ENCODE results near the gene DNAH8. TPM values are rescaled to one million over a fixed set of nuclear protein-coding genes. Genes with fewer than 3 reads are reported as not detected.

Gene DNAH8
- polyA plus RNA-seq, 3 donors: not detected

GRCh38 chr6:38857815-38858214 lies 142.7 kb downstream of the DNAH8 start:
- Mint-ChIP-seq H3K27me3 (ENCODE audit: low read depth in 3 of 3) (peaks cover 0 to 5% (median 2%) of the 10 kb centered on the region in 3 donors), H3K27ac (no peak overlapping the region), H3K4me1 (no peaks in the 10 kb centered on the region), H3K36me3 (no peaks in the 10 kb centered on the region), H3K9me3 (no peaks in the 10 kb centered on the region), H3K4me3 (no peak overlapping the region)
- H3K9ac ChIP-seq (ENCODE audit: insufficient read depth, low read length, poor library complexity, severe bottlenecking): no peak overlapping the region
- H2AFZ ChIP-seq (ENCODE audit: insufficient read depth, low read depth, low read length, poor library complexity, severe bottlenecking): no peak overlapping the region
- H3K4me2 ChIP-seq (replicated peaks; ENCODE audit: extremely low read depth, low read length, poor library complexity, severe bottlenecking): no peak overlapping the region
- 95% methylated on average over 4 of the region's 5 CpGs for WGBS (ENCODE audit: insufficient coverage)
- H3K4me1 ChIP-seq (ENCODE audit: control insufficient read depth in 1 of 2, insufficient read depth in 2 of 2, low read length in 2 of 2): no peaks in the 10 kb centered on the region
- no peaks in the 10 kb centered on the region for H4K20me1 ChIP-seq (ENCODE audit: insufficient read depth, low read length)
- no peaks in the 10 kb centered on the region for H3K79me2 ChIP-seq (ENCODE audit: insufficient read depth, low read length)
- peaks cover 3 to 4% of the 10 kb centered on the region in 2 donors for H3K27me3 ChIP-seq (ENCODE audit: control insufficient read depth in 2 of 2, insufficient read depth in 2 of 2, low read length in 2 of 2)
- no peak for TF ChIP-seq CTCF (IDR thresholded peaks at IDR 0.05)
- no peak overlapping the region for H3K27ac ChIP-seq (ENCODE audit: low read depth in 1 of 2, low read length in 2 of 2)
- no peak for DNase-seq
- intact Hi-C loops (cut with micrococcal nuclease): no loop called here
- no peaks in the 10 kb centered on the region for H3K36me3 ChIP-seq (replicated peaks in 1 of 2; ENCODE audit: control insufficient read depth in 1 of 2, insufficient read depth in 2 of 2, low read length in 2 of 2)
- H3K4me3 ChIP-seq (replicated peaks in 1 of 3; ENCODE audit: low read depth in 2 of 3, low read length in 3 of 3): no peak overlapping the region
- no peaks in the 10 kb centered on the region for H3K9me3 ChIP-seq (replicated peaks in 1 of 2; ENCODE audit: control insufficient read depth in 1 of 2, insufficient read depth in 1 of 2, low read length in 2 of 2)

GRCh38 chr6:38860041-38860440 lies 144.9 kb downstream of the DNAH8 start:
- H3K4me1 ChIP-seq (ENCODE audit: control insufficient read depth in 1 of 2, insufficient read depth in 2 of 2, low read length in 2 of 2): no peaks in the 10 kb centered on the region
- H3K4me3 Mint-ChIP-seq: no peak overlapping the region
- no peaks in the 10 kb centered on the region for H4K20me1 ChIP-seq (ENCODE audit: insufficient read depth, low read length)
- H3K4me3 ChIP-seq (replicated peaks in 1 of 3; ENCODE audit: low read depth in 2 of 3, low read length in 3 of 3): no peak overlapping the region
- peaks cover 3 to 4% of the 10 kb centered on the region in 2 donors for H3K27me3 ChIP-seq (ENCODE audit: control insufficient read depth in 2 of 2, insufficient read depth in 2 of 2, low read length in 2 of 2)
- no peak overlapping the region for H3K27ac Mint-ChIP-seq
- H3K36me3 ChIP-seq (replicated peaks in 1 of 2; ENCODE audit: control insufficient read depth in 1 of 2, insufficient read depth in 2 of 2, low read length in 2 of 2): no peaks in the 10 kb centered on the region
- intact Hi-C loops (cut with micrococcal nuclease): no loop called here
- no peak for TF ChIP-seq CTCF (IDR thresholded peaks at IDR 0.05)
- H3K9ac ChIP-seq (ENCODE audit: insufficient read depth, low read length, poor library complexity, severe bottlenecking): no peak overlapping the region
- H3K9me3 Mint-ChIP-seq: no peaks in the 10 kb centered on the region
- no peak overlapping the region for H3K27ac ChIP-seq (ENCODE audit: low read depth in 1 of 2, low read length in 2 of 2)
- peaks cover 0 to 5% (median 2%) of the 10 kb centered on the region in 3 donors for H3K27me3 Mint-ChIP-seq (ENCODE audit: low read depth in 3 of 3)
- no peak overlapping the region for H2AFZ ChIP-seq (ENCODE audit: insufficient read depth, low read depth, low read length, poor library complexity, severe bottlenecking)
- H3K36me3 Mint-ChIP-seq: no peaks in the 10 kb centered on the region
- no CpG with 5 or more reads among the region's 2 CpGs for WGBS (ENCODE audit: insufficient coverage)
- no peaks in the 10 kb centered on the region for H3K79me2 ChIP-seq (ENCODE audit: insufficient read depth, low read length)
- no peak for DNase-seq
- H3K4me2 ChIP-seq (replicated peaks; ENCODE audit: extremely low read depth, low read length, poor library complexity, severe bottlenecking): no peak overlapping the region
- H3K9me3 ChIP-seq (replicated peaks in 1 of 2; ENCODE audit: control insufficient read depth in 1 of 2, insufficient read depth in 1 of 2, low read length in 2 of 2): no peaks in the 10 kb centered on the region
- H3K4me1 Mint-ChIP-seq: no peaks in the 10 kb centered on the region

Measured in CD14-positive monocyte (primary cell).